HCT116 (cell line): ENCODE data around the gene NECAB3. TPM values are rescaled to one million over a fixed set of nuclear protein-coding genes. Genes with fewer than 3 reads are reported as not detected.

ENCODE experiments used
- ATAC-seq: fragments of 200-7000 bp; cut with Tn5 transposase; 2 replicates; pipeline ENCODE4 v1.9.1; 2020; ENCODE audit warnings: mild to moderate bottlenecking, moderate library complexity
- BruUV-seq: library from RNA; stranded (reverse); fragments of 400-500 nt; replicated peaks from 2 replicates; lab custom pipeline; 2021; lab: Mats Ljungman, UMichigan
- CTCF ChIA-PET: fragments of 300-600 bp; sonication (Branson Sonifier 250); formaldehyde crosslinking; loops from one replicate; lab custom pipeline; 2021; ENCODE audit warnings: antibody characterized with exemption; lab: Charles Lee
- POLR2A ChIA-PET: fragments of 300-600, 350-600 bp; sonication (Branson Sonifier 250); formaldehyde crosslinking; loops from one replicate; lab custom pipeline; 2021; ENCODE audit warnings: antibody characterized with exemption; lab: Charles Lee
- RAD21 ChIA-PET, 2 experiments: fragments of 300-600 bp; sonication (Branson Sonifier 250); formaldehyde crosslinking; loops; one replicate each; lab custom pipeline; 2023; ENCODE audit warnings: low total read pairs in 2 of 2; ENCODE audit not compliant: uncharacterized antibody in 2 of 2, unreplicated experiment in 2 of 2, low non-redundant PET in 1 of 2; lab: Charles Lee
- DNase-seq: peaks from one replicate; pipeline ENCODE4 v3.0.0-alpha.2; 2010; ENCODE audit warnings: low read depth, low spot score
- H2AFZ ChIP-seq: fragments of 200-600 bp; shearing (Covaris generic), sonication (generic); 2 replicates; pipeline ENCODE4 v1.6.1; 2017; ENCODE audit warnings: low read depth, mixed run types, mixed read lengths, antibody characterized with exemption, low read length; ENCODE audit not compliant: poor library complexity, severe bottlenecking
- H3K27ac ChIP-seq: 2 replicates; pipeline ENCODE4 v1.5.1; 2012; ENCODE audit warnings: low read depth, low read length
- H3K27me3 ChIP-seq: fragments of 200-600 bp; sonication (generic); 2 replicates; pipeline ENCODE4 v1.6.1; 2016; ENCODE audit warnings: mixed run types, low read length, mixed read lengths; ENCODE audit not compliant: insufficient read depth
- H3K36me3 ChIP-seq, 2 experiments: fragments of 200-500 bp in 1 of 2; fragments of 200-600 bp in 1 of 2; sonication (Bioruptor generic) in 1 of 2; sonication (generic) in 1 of 2; 2 replicates each; pipeline versions ENCODE4 v1.5.1 to v1.6.1; 2014 to 2016; ENCODE audit warnings: low read length in 2 of 2, inconsistent platforms in 1 of 2, mixed read lengths in 1 of 2, mixed run types in 1 of 2; ENCODE audit not compliant: insufficient read depth in 2 of 2, control insufficient read depth in 1 of 2
- H3K4me1 ChIP-seq, 2 experiments: fragments of 200-600 bp in 1 of 2; sonication (generic) in 1 of 2; 2 replicates each; pipeline versions ENCODE4 v1.5.1 to v1.6.1; 2012 to 2017; ENCODE audit warnings: low read length in 2 of 2, inconsistent platforms in 1 of 2, mild to moderate bottlenecking in 1 of 2, mixed read lengths in 1 of 2, mixed run types in 1 of 2, moderate library complexity in 1 of 2; ENCODE audit not compliant: insufficient read depth in 2 of 2, control insufficient read depth in 1 of 2
- H3K4me2 ChIP-seq: fragments of 200-600 bp; sonication (generic); 2 replicates; pipeline ENCODE4 v1.6.1; 2017; ENCODE audit warnings: mixed run types, low read length, mixed read lengths
- H3K4me3 ChIP-seq, 2 experiments: fragments of 200-600 bp in 1 of 2; sonication (generic) in 1 of 2; replicated peaks in 1 of 2; 2 replicates each; pipeline ENCODE4 v1.5.1; 2011 to 2016; ENCODE audit warnings: low read length in 2 of 2, control low read depth in 1 of 2, low read depth in 1 of 2, mild to moderate bottlenecking in 1 of 2, mixed read lengths in 1 of 2, mixed run types in 1 of 2
- H3K79me2 ChIP-seq: fragments of 200-600 bp; sonication (generic); 2 replicates; pipeline ENCODE4 v1.6.1; 2017; ENCODE audit warnings: mild to moderate bottlenecking, mixed run types, low read length, moderate library complexity, mixed read lengths; ENCODE audit not compliant: insufficient read depth
- H3K9ac ChIP-seq: fragments of 200-600 bp; sonication (generic); 2 replicates; pipeline ENCODE4 v1.6.1; 2016; ENCODE audit warnings: low read length, mixed read lengths
- H3K9me2 ChIP-seq: fragments of 200-600 bp; sonication (generic), shearing (Covaris generic); 2 replicates; pipeline ENCODE4 v1.6.1; 2017; ENCODE audit warnings: mixed run types, mild to moderate bottlenecking, moderate library complexity; ENCODE audit not compliant: insufficient read depth
- H3K9me3 ChIP-seq, 2 experiments: fragments of 200-500 bp in 1 of 2; fragments of 200-600 bp in 1 of 2; sonication (Bioruptor generic) in 1 of 2; sonication (generic) in 1 of 2; 2 replicates each; pipeline ENCODE4 v1.6.1; 2014 to 2017; ENCODE audit warnings: low read length in 2 of 2, mixed read lengths in 2 of 2, inconsistent platforms in 1 of 2, low read depth in 1 of 2, mild to moderate bottlenecking in 1 of 2, mixed run types in 1 of 2, moderate library complexity in 1 of 2; ENCODE audit not compliant: control insufficient read depth in 1 of 2, insufficient read depth in 1 of 2
- H4K20me1 ChIP-seq: fragments of 200-600 bp; sonication (generic), shearing (Covaris generic); 2 replicates; pipeline ENCODE4 v1.6.1; 2017; ENCODE audit warnings: mixed run types, mild to moderate bottlenecking, moderate library complexity; ENCODE audit not compliant: insufficient read depth
- ATF3 ChIP-seq: IDR thresholded peaks from 2 replicates; pipeline ENCODE4 v1.6.1; 2012
- CEBPB ChIP-seq: IDR thresholded peaks from 2 replicates; pipeline ENCODE4 v1.6.1; 2012; ENCODE audit warnings: low read depth
- ELF1 ChIP-seq: IDR thresholded peaks from 2 replicates; pipeline ENCODE4 v1.6.1; 2012; ENCODE audit warnings: low read depth, borderline replicate concordance
- EZH2 ChIP-seq: fragments of 200-600 bp; sonication (generic); IDR thresholded peaks from 2 replicates; pipeline ENCODE4 v1.6.1; 2017; ENCODE audit warnings: antibody characterized with exemption, mixed run types
- EZH2phosphoT487 ChIP-seq: fragments of 200-600 bp; IDR thresholded peaks from 2 replicates; pipeline ENCODE4 v1.6.1; 2018; ENCODE audit warnings: antibody characterized with exemption, borderline replicate concordance
- JUND ChIP-seq: IDR thresholded peaks from 2 replicates; pipeline ENCODE4 v1.6.1; 2012
- POLR2AphosphoS5 ChIP-seq: IDR thresholded peaks from 2 replicates; pipeline ENCODE4 v1.6.1; 2011; ENCODE audit warnings: mild to moderate bottlenecking, low read depth, low read length, moderate library complexity
- RAD21 ChIP-seq: IDR thresholded peaks from 2 replicates; pipeline ENCODE4 v1.6.1; 2012; ENCODE audit warnings: low read depth, mild to moderate bottlenecking
- REST ChIP-seq: IDR thresholded peaks from 2 replicates; pipeline ENCODE4 v1.6.1; 2012; ENCODE audit warnings: low read depth
- SIN3A ChIP-seq: IDR thresholded peaks from 2 replicates; pipeline ENCODE4 v1.6.1; 2012; ENCODE audit warnings: low read depth
- TCF7L2 ChIP-seq: IDR thresholded peaks from 2 replicates; pipeline ENCODE4 v1.7.0; 2011; ENCODE audit warnings: borderline replicate concordance, inconsistent platforms; ENCODE audit not compliant: insufficient read depth, insufficient read length; ENCODE audit errors: extremely low read depth
- YY1 ChIP-seq: IDR thresholded peaks from 2 replicates; pipeline ENCODE4 v1.6.1; 2011; ENCODE audit warnings: low read length, low read depth, moderate library complexity, mild to moderate bottlenecking; ENCODE audit not compliant: insufficient replicate concordance; ENCODE audit errors: extremely low read depth
- ZFX ChIP-seq: fragments of 450-650 bp; IDR thresholded peaks from 2 replicates; pipeline ENCODE4 v1.6.1; 2017
- intact Hi-C: fragments of 100-400 bp; cut with micrococcal nuclease; formaldehyde crosslinking; loops from 2 replicates; pipeline ENCODE4 v1.10.0; 2022
- total RNA-seq: library from RNA; stranded (reverse); gene quantifications from one replicate; pipeline ENCODE4 v1.2.1, GENCODE V29; 2021; ENCODE audit not compliant: unreplicated experiment

NECAB3 gene
- total RNA-seq, 1 experiment from 2014 or later: 48.1 TPM

GRCh38 chr20:33666293-33667244 lies 7.7 kb downstream of the NECAB3 start, which contains the start of gene ACTL10:
ACTL10 (plus strand) TSS chr20:33666943; CDS start chr20:33667498, 555 bp downstream.
- no peak for ATAC-seq
- intact Hi-C loops: loop anchor here (5.0 kb wide), 1 partner anchor 209 kb away; no protein-coding TSS in a partner anchor
- POLR2A ChIA-PET: no interaction called here

GRCh38 chr20:33664762-33665144 lies 9.5 kb downstream of the NECAB3 start:
- ChIA-PET CTCF (interaction anchor here (1.3 to 3.0 kb wide), 3 partner anchors 11 to 207 kb away, joined by 5 to 13 read pairs (median 5); no protein-coding TSS in a partner anchor), RAD21 (no interaction called here), POLR2A (interaction anchor here (1.1 to 2.3 kb wide), 2 partner anchors 11 to 20 kb away, joined by 3 to 6 read pairs; no protein-coding TSS in a partner anchor)
- Histone ChIP-seq H3K27ac (peak overlapping the region; percentile 80), H3K4me2 (peak overlapping the region; percentile 97), H3K27me3 (no peaks in the 10 kb centered on the region), H3K4me3 (peak overlapping the region in 1 of 2 experiments; percentile 90; a peak in 1 of 4 replicates), H3K9me2 (no peaks in the 10 kb centered on the region), H3K9me3 (no peaks in the 10 kb centered on the region), H3K79me2 (peaks cover 6% of the 10 kb centered on the region; the same call in 1 of the 2 replicates), H4K20me1 (no peaks in the 10 kb centered on the region), H2AFZ (no peak overlapping the region), H3K9ac (peak overlapping the region; percentile 80; the same call in 1 of the 2 replicates), H3K4me1 (peaks cover 9 to 22% of the 10 kb centered on the region in 2 experiments), H3K36me3 (peaks cover 8 to 12% of the 10 kb centered on the region in 2 experiments; a peak in 3 of 4 replicates)
- DNase-seq (no peak), ATAC-seq (no peak)
- no TSS peak for BruUV-seq
- intact Hi-C loops: loop anchor here (5.0 kb wide), 1 partner anchor 207 kb away; no protein-coding TSS in a partner anchor
- no peak for TF ChIP-seq YY1
- no peak for TF ChIP-seq JUND
- no peak for TF ChIP-seq EZH2phosphoT487
- no peak for TF ChIP-seq SIN3A
- no peak for TF ChIP-seq REST
- TF ChIP-seq ELF1: no peak
- no peak for TF ChIP-seq TCF7L2
- no peak for TF ChIP-seq ZFX
- TF ChIP-seq ATF3: no peak
- no peak for TF ChIP-seq POLR2AphosphoS5
- no peak for TF ChIP-seq CEBPB

More at GRCh38 chr20:33666293-33667244, 7.7 kb downstream of the NECAB3 start, which contains the start of gene ACTL10:
- no TSS peak for BruUV-seq
- H3K9ac ChIP-seq: no peak within 1 kb of the TSS
- peaks cover 8% of the 10 kb centered on the region; the same call in 1 of the 2 replicates for H3K79me2 ChIP-seq
- no peaks in the 10 kb centered on the region for H3K9me2 ChIP-seq
- RAD21 ChIA-PET: no interaction called here
- no peaks in the 10 kb centered on the region for H3K9me3 ChIP-seq
- H3K36me3 ChIP-seq: peaks cover 8 to 22% of the 10 kb centered on the region in 2 experiments; a peak in 3 of 4 replicates
- TF ChIP-seq RAD21: no peak
- no peak for TF ChIP-seq POLR2AphosphoS5
- TF ChIP-seq EZH2phosphoT487: no peak
- no peak for TF ChIP-seq EZH2
- no peak for TF ChIP-seq TCF7L2
- H3K27ac ChIP-seq: peak within 1 kb of the TSS; percentile 17; the same call in 1 of the 2 replicates
- no peaks in the 10 kb centered on the region for H3K27me3 ChIP-seq
- CTCF ChIA-PET: interaction anchor here (1.3 kb wide), 1 partner anchor 66 kb away, joined by 3 read pairs; no protein-coding TSS in a partner anchor
- H2AFZ ChIP-seq: no peak within 1 kb of the TSS
- no peaks in the 10 kb centered on the region for H4K20me1 ChIP-seq
- H3K4me1 ChIP-seq: peaks cover 9 to 22% of the 10 kb centered on the region in 2 experiments
- no peak within 1 kb of the TSS for H3K4me2 ChIP-seq
- no peak for DNase-seq
- no peak within 1 kb of the TSS for H3K4me3 ChIP-seq
